CD4-positive, alpha-beta T cell treated with Interleukin-10 for 1 hour (primary cell): ENCODE results near the gene ARHGEF12.

ENCODE experiments used
- DNase-seq: peaks from one replicate; pipeline ENCODE4 v3.0.0-alpha.2; 2020

Gene ARHGEF12

GRCh38 chr11:120317689-120318480 is 18.3 kb upstream of the ARHGEF12 start:
- DNase-seq, result no peak

DNA sequence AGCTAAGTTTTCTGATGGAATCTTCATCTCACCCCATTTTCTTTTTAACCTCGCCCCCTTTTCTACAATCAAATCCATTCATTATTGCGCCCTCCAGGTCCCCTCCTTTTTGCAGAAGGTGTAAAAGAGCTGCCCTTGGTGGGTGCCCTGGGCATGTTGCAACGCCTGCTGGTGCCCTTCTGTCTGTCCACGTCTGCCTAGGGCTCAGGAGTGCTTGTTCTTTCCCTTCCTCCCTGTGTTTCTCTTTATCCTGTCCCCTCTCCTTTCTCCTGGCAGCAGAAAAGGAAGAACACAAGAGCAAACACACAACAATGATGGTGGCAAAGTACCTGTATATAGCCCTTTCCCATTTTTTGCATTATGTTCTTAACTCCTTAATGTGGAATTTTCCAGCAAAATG is 17.3 kb upstream of the ARHGEF12 start:
- no peak for DNase-seq

DNA sequence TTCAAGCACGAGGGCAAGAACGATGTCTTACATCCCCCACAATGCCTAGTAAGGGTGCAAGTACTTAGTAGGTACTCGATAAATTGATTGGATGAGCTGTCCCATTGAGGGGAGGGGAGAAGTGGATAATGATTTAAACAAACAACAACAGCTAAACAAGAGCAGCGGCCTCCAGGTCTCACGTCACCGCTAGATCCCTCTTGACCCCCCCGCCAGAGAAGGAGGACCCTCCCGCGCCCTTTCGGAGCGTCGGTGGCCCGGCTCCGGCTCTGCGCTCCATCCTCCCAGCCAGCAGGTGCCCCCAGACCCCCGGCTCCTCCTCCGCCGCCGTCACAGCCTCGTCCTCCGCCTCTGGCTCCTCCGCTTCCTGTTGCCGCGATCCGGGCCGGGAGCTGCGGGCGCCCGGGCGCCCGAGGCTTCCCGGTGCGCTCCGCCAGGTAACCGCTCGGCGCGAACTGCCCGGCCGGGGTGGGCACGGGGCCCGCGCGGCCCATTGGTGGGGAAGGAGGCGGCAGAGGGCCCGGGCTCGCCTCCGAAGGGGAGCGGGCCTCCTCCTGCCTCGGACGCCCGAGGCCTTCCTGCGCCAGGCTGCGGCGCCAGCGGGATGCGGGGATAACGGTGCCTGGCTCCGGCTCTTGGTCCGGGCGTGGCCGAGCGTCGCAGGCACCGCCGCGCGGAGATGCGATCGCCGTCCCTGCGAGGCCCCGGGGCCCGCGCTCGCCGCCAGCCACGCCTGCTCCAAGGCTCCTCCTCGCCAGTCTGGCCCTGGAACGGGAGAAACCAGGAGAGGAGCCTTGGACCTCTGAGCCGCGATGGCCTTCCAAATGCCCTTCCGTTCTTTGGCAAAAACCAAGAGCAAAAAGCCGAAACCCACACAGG is 11.0 kb upstream of the ARHGEF12 start, which contains the start of gene TLCD5:
TLCD5 (plus strand) TSS at position 368 of the 879 bp plus-strand sequence. CDS start 2,143 bp downstream, outside the sequence.
- DNase-seq, result peak; percentile 30

- DNase-seq, result no peak
These were observed 10.0 kb upstream of the ARHGEF12 start for GRCh38 chr11:120326228-120326627.

DNA sequence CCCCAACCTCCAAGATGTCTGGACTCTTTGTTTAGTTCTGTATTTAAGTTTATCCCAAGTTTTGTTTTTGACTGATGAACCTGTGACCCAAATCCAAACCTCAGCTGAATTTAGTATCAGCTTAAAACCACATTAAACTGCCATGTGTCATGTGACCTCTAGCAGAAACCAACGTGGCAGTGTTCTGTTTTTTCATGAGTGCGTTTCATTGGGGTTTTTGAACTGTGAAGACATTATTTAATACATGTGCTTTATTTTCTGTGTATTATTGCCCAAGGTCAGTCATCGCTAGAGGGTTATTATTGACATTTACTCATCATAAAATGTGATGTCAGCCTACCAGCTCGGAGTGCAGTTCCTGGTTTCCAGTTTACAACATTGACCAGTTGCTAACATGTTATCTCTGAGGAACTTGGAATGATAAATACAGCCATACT is 9.3 kb upstream of the ARHGEF12 start:
- peak; percentile 10 for DNase-seq

DNA sequence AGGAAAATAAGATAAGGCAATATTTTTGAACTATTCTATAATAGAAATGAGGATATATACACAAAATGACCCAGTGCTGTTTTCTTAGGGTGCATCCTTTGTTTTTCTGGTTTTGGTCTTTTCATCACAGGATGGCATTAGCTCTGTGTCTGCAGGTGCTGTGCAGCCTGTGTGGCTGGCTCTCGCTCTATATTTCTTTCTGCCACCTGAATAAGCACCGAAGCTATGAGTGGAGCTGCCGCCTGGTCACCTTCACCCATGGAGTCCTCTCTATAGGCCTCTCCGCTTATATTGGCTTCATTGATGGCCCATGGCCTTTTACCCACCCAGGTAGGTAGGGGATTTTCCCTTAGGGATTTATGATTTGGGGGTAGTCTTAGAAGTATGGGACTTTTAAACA is 8.9 kb upstream of the ARHGEF12 start:
- no peak for DNase-seq

- DNase-seq, result no peak
These were observed 6.7 kb upstream of the ARHGEF12 start for GRCh38 chr11:120329556-120329955.

DNA sequence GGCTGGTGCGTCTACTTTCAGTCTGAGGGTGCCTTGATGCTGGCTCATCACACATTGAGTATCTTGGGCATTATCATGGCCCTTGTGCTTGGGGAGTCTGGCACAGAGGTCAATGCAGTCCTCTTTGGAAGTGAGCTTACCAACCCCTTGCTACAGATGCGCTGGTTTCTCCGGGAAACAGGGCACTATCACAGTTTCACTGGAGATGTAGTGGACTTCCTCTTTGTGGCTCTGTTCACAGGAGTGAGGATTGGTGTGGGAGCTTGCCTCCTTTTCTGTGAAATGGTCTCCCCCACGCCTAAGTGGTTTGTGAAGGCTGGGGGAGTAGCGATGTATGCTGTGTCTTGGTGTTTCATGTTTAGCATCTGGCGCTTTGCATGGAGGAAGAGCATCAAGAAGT is 6.2 kb upstream of the ARHGEF12 start:
- no peak for DNase-seq

- no peak for DNase-seq
These were observed 4.8 kb upstream of the ARHGEF12 start for GRCh38 chr11:120331301-120331996.

GRCh38 chr11:120332822-120333716 is 3.1 kb upstream of the ARHGEF12 start:
- no peak for DNase-seq

DNA sequence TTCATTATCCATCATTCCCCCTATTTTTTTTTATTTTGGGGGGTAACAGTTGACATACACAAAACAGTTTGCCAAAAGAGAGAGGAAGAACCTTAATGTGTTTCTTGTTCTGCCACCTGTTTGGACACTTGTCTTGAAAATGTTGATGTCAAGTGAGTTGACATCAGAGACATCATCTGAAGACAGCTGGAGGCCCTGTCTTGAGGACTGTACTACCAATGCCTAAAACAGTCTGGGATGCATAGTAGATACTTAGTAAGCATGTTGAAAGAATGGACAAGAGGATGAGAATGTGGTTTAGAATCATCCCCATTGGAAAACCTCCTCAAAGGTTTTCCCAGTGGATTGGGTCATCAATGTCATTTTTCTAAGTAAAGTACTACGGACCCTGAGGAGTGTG is 2.4 kb upstream of the ARHGEF12 start:
- DNase-seq, result no peak

GRCh38 chr11:120334332-120334731 is 1.9 kb upstream of the ARHGEF12 start:
- no peak for DNase-seq

GRCh38 chr11:120334894-120335462 is 1.2 kb upstream of the ARHGEF12 start:
- DNase-seq, result peak; percentile 82

DNA sequence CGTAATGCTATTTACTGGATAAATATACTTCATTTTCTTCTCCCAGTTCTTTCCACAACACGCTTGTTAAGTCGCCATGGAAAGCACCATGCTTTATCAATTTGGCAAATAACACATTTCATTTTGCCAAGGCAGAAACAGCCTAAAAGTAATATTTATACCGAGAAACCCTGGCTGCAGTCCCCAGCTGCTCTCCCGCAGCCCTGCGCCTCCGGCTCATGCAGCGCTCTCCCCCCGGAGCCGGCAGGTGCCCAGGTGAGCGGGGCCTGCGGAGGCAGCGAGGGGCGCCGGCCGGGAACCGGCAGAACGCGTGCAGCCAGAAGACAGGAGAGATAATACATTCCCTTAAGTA is 681 bp upstream of the ARHGEF12 start:
- DNase-seq, result no peak

- peak; percentile 27 for DNase-seq
These were observed 585 bp downstream of the ARHGEF12 start for GRCh38 chr11:120336641-120337354.

DNA sequence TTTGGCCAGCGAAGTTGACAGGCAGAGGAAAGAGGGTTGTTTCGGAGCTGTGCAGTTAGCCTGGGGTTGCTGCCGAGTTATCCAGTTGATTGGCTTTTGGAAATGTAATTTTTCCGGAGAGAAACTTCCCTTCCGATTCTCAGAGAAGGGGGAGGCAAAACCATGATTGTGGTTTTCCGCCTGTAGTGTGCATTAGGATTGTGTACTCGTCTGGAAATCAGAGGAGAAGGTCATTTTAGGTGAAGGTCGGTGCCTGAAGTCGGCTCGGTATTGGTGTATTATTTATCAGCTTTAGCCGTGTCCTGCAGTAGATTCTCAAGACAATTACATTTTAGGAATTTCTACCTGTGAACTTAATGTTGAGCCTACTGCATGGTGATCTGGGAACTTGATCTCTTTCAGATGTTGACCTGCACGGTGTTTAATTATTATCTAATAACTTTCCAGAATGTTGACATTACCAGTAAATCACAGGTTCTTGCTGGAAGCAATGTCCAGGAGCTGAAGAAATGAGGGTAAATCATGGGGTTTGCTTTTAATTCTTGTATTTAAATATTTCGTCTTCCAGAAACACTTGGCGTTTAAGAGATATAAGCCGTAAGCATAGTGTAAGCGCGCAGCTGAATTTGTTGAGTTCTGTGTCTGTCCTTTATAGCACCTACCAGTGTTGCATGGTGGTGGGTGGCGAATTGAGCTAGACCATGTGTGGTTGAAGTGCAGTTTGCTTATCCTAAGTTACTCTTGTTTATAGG is 1.3 kb downstream of the ARHGEF12 start:
- DNase-seq, result no peak

DNA sequence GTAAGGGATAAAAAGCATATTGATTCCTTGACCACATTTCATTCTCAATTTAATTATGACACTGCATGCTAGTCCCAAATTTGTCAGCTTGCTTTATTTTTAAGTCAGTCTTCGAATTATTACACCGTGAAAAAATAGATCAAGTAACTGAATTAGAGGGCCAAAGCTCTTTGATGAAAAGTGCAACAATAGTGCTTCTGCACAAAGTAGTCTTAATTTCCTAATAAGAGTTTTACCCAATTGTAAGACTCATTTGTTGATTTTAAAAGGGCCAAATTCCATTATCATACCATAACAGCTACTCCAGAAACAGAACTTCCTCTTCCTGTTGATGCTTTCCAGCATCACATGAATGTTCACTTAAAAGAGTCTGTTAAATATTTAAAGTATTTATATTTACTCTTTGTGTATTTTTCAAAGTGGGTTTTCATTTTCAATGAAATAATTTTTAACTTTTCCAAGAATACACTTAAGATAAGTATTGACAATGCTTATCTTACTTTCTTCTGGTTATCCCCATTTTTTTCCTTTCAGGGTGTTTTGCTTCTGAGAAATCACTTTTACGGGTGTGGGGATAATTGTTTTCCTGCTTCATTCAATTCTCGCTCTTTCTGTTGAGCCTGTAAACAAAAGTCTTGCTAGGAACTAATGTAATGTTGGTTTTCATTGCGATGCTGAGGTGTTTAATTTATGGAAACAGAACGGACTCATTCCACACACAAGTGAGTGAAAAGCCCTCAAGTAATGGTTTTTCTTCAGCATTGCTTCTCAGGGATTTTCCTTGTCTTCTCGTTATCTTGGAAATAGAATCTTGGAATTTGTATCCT is 2.1 kb downstream of the ARHGEF12 start:
- no peak for DNase-seq

GRCh38 chr11:120339394-120339890 is 3.2 kb downstream of the ARHGEF12 start:
- peak; percentile 15 for DNase-seq

GRCh38 chr11:120340529-120340928 is 4.3 kb downstream of the ARHGEF12 start:
- no peak for DNase-seq
